Adipose tissue (tissue), 3 donors: Measurements from ENCODE around the gene FAM72D. TPM values are rescaled to one million over a fixed set of nuclear protein-coding genes. Genes with fewer than 3 reads are reported as not detected.
"Not testable (repeated sequence)": the region's sequence is repeated elsewhere in the genome, so short reads cannot be mapped to it uniquely, and the experiment has no call there.

Experiments
- H3K27ac ChIP-seq: one replicate; pipeline ENCODE4 v1.5.1; 2013; ENCODE audit warnings: low read depth, low read length
- WGBS, 3 donors: extraction: QIAGEN DNeasy Blood & Tissue Kit; methylation state at CpG; one replicate each; pipeline ENCODE4 v1.1.7; 2013; 5-methylcytosine and 5-hydroxymethylcytosine counted together
- polyA plus RNA-seq, 3 donors: library from polyadenylated mRNA; stranded (reverse); fragments of 200-250 nt; gene quantifications; one replicate each; pipeline ENCODE4 v1.2.3, GENCODE V29; 2013
- donor health status: healthy with polysubstance abuse.
- donor health status: Bipolar disorder and iron deficiency.
- donor health status: healthy.

Gene FAM72D
- polyA plus RNA-seq, result under 1 TPM; 0.06 to 0.45 (median 0.07) TPM

GRCh38 chr1:145095284-145096057 is at the start of gene FAM72D, which contains the start of gene SRGAP2B:
TSS of gene FAM72D (plus strand) at chr1:145095974. CDS start at chr1:145096848, 874 bp downstream.
TSS of gene SRGAP2B (minus strand) at chr1:145095328. CDS start at chr1:145092901, 2,427 bp downstream.
- H3K27ac ChIP-seq, result not testable (repeated sequence)
- no CpG with 5 or more reads among the region's 47 CpGs for WGBS, 3 donors

GRCh38 chr1:145047553-145047952 is 48.2 kb upstream of the FAM72D start:
- not testable (repeated sequence) for H3K27ac ChIP-seq
- WGBS, 3 donors, result no CpG with 5 or more reads among the region's 1 CpG

- H3K27ac ChIP-seq, result not testable (repeated sequence)
- no CpG with 5 or more reads among the region's 6 CpGs for WGBS, 3 donors
These were observed 47.5 kb upstream of the FAM72D start for GRCh38 chr1:145048181-145048856.

GRCh38 chr1:145052019-145052776 is 43.6 kb upstream of the FAM72D start:
- WGBS, 3 donors, result no CpG with 5 or more reads among the region's 10 CpGs
- H3K27ac ChIP-seq, result not testable (repeated sequence)

GRCh38 chr1:145053428-145053827 is 42.3 kb upstream of the FAM72D start:
- H3K27ac ChIP-seq, result not testable (repeated sequence)
- no CpG with 5 or more reads among the region's 4 CpGs for WGBS, 3 donors

GRCh38 chr1:145055217-145055760 is 40.5 kb upstream of the FAM72D start:
- no CpG with 5 or more reads among the region's 4 CpGs for WGBS, 3 donors
- H3K27ac ChIP-seq, result not testable (repeated sequence)

- WGBS, 3 donors, result no CpG with 5 or more reads among the region's 3 CpGs
- H3K27ac ChIP-seq, result not testable (repeated sequence)
These were observed 37.6 kb upstream of the FAM72D start for GRCh38 chr1:145058184-145058583.

- not testable (repeated sequence) for H3K27ac ChIP-seq
- 60 to 100% (median 62%) methylated on average over 1 of the region's 2 CpGs for WGBS, 3 donors
These were observed 32.5 kb upstream of the FAM72D start for GRCh38 chr1:145063285-145063684.

- WGBS, 3 donors, result no CpG with 5 or more reads among the region's 2 CpGs
- not testable (repeated sequence) for H3K27ac ChIP-seq
These were observed 31.7 kb upstream of the FAM72D start for GRCh38 chr1:145063941-145064648.

- not testable (repeated sequence) for H3K27ac ChIP-seq
- WGBS, 3 donors, result 26 to 100% methylated on average over 1 to 2 of the region's 5 CpGs; no CpG with 5 or more reads in 1 of the 3 donors
These were observed 30.5 kb upstream of the FAM72D start for GRCh38 chr1:145065194-145065826.

- not testable (repeated sequence) for H3K27ac ChIP-seq
- no CpG with 5 or more reads among the region's 10 CpGs for WGBS, 3 donors
These were observed 29.3 kb upstream of the FAM72D start for GRCh38 chr1:145066486-145066885.

- WGBS, 3 donors, result 60 to 100% methylated on average over 1 of the region's 6 CpGs; no CpG with 5 or more reads in 1 of the 3 donors
- H3K27ac ChIP-seq, result not testable (repeated sequence)
These were observed 24.2 kb upstream of the FAM72D start for GRCh38 chr1:145071569-145071968.

- WGBS, 3 donors, result 66 to 72% (median 71%) methylated on average over 2 to 3 of the region's 6 CpGs
- not testable (repeated sequence) for H3K27ac ChIP-seq
These were observed 21.7 kb upstream of the FAM72D start for GRCh38 chr1:145074021-145074559.

GRCh38 chr1:145076877-145077276 is 18.9 kb upstream of the FAM72D start:
- no CpG with 5 or more reads among the region's 3 CpGs for WGBS, 3 donors

GRCh38 chr1:145077872-145078786 is 17.6 kb upstream of the FAM72D start:
- H3K27ac ChIP-seq, result not testable (repeated sequence)
- WGBS, 3 donors, result no CpG with 5 or more reads among the region's 11 CpGs

More at GRCh38 chr1:145076877-145077276, 18.9 kb upstream of the FAM72D start:
- not testable (repeated sequence) for H3K27ac ChIP-seq

- not testable (repeated sequence) for H3K27ac ChIP-seq
- WGBS, 3 donors, result no CpG with 5 or more reads among the region's 5 CpGs
These were observed 16.9 kb upstream of the FAM72D start for GRCh38 chr1:145078787-145079370.
